Bronchial epithelial cell (primary cell): ENCODE data around the gene HERC2. TPM values are rescaled to one million over a fixed set of nuclear protein-coding genes. Genes with fewer than 3 reads are reported as not detected.
"Not testable (repeated sequence)": the region's sequence is repeated elsewhere in the genome, so short reads cannot be mapped to it uniquely, and the experiment has no call there.

Experiments
- DNase-seq: peaks from one replicate; pipeline ENCODE4 v3.0.0-alpha.2; 2010; ENCODE audit warnings: low read depth
- FAIRE-seq: peaks from 2 replicates; lab custom pipeline; 2011; peaks lifted over from hg19 to GRCh38; lab: Jason Lieb, UNC
- H3K27me3 ChIP-seq: 2 replicates; pipeline ENCODE4 v1.5.1; 2011; ENCODE audit warnings: low read length; ENCODE audit not compliant: control insufficient read depth, insufficient read depth
- H3K36me3 ChIP-seq: 2 replicates; pipeline ENCODE4 v1.5.1; 2011; ENCODE audit warnings: low read length; ENCODE audit not compliant: control insufficient read depth, insufficient read depth
- H3K4me3 ChIP-seq: 2 replicates; pipeline ENCODE4 v1.5.1; 2011; ENCODE audit warnings: mild to moderate bottlenecking, low read depth, low read length, control low read depth
- total RNA-seq: library from RNA; depleted of rRNA; stranded (reverse); fragments of >200 nt; gene quantifications from 2 replicates; pipeline ENCODE4 v1.2.1, GENCODE V29; 2014
- TF ChIP-seq, protein P1 (sequence below): IDR thresholded peaks from 2 replicates; pipeline ENCODE4 v1.5.1; 2011; ENCODE audit warnings: mild to moderate bottlenecking, moderate library complexity, low read length, control low read depth, inconsistent platforms; ENCODE audit not compliant: insufficient read depth, severe bottlenecking

The HERC2 gene
- total RNA-seq, 1 donor from 2014 or later, result 22.6 TPM

DNA sequence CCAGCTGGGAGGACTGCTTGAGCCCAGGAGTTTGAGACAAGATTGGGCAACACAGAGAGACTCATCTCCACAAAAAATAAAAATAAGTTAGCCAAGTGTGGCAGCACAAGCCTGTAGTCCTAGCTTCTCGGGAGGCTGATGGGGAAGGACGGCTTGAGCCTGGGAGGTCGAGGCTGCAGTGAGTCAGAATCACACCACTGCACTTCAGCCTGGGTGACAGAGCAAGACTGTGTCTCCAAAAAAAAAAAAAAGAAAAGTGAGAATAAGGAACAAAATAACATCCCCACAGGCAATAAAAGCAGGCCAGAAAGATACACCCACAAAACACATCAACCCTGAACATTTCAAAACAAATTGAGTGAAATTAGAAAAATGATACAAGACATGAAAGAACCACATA, 174.2 kb downstream of the HERC2 start:
- Histone ChIP-seq H3K36me3 (peaks cover 8% of the 10 kb centered on the region), H3K27me3 (no peaks in the 10 kb centered on the region), H3K4me3 (no peak overlapping the region)
- TF ChIP-seq, protein P1, sequence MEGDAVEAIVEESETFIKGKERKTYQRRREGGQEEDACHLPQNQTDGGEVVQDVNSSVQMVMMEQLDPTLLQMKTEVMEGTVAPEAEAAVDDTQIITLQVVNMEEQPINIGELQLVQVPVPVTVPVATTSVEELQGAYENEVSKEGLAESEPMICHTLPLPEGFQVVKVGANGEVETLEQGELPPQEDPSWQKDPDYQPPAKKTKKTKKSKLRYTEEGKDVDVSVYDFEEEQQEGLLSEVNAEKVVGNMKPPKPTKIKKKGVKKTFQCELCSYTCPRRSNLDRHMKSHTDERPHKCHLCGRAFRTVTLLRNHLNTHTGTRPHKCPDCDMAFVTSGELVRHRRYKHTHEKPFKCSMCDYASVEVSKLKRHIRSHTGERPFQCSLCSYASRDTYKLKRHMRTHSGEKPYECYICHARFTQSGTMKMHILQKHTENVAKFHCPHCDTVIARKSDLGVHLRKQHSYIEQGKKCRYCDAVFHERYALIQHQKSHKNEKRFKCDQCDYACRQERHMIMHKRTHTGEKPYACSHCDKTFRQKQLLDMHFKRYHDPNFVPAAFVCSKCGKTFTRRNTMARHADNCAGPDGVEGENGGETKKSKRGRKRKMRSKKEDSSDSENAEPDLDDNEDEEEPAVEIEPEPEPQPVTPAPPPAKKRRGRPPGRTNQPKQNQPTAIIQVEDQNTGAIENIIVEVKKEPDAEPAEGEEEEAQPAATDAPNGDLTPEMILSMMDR, result no peak
- FAIRE-seq (no peak), DNase-seq (no peak)

DNA sequence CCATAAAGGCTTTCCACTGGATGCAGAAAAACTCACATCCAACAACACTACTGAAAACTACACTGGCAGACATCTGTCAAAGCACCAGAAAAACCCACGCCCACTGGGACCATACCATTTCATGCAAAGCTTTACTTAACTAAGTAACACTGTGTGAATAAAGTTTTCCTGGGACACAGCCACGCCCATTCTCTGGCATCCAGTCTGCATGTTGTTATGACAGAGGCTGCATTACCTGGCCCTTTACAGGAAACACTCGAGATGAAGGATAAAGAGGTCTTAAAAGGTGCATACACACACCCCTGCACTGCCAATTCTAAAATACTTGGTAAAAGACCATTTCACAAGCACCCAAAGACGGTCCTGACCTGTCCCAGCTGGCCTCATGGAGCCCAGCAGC, 176.6 kb downstream of the HERC2 start:
- H3K36me3 ChIP-seq, result peaks cover 11% of the 10 kb centered on the region
- H3K4me3 ChIP-seq, DNase-seq, H3K27me3 ChIP-seq: not testable (repeated sequence)
- peak; percentile 52 for FAIRE-seq

DNA sequence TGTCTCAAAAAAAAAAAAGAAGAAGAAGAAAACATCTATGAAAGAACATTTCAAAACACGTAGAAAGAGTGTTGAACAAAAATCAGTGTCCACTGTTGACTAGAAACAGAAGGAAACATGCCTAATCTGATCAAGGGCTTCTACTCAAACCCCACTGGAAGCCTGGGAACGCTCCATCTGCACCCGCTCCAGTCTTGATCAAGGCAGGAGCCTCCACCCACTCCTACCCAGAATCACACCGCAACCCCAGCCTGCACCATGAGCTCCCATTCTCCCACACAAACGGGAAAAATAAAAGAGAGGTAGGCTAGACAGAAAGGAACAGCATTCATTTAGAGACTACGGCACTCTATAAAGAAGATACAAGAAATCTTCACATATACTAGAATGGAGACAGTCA, 181.9 kb downstream of the HERC2 start:
- Histone ChIP-seq H3K36me3 (peaks cover 10% of the 10 kb centered on the region), H3K27me3 (no peaks in the 10 kb centered on the region), H3K4me3 (no peak overlapping the region)
- FAIRE-seq (no peak), DNase-seq (no peak)
- TF ChIP-seq, protein P1, result no peak

DNA sequence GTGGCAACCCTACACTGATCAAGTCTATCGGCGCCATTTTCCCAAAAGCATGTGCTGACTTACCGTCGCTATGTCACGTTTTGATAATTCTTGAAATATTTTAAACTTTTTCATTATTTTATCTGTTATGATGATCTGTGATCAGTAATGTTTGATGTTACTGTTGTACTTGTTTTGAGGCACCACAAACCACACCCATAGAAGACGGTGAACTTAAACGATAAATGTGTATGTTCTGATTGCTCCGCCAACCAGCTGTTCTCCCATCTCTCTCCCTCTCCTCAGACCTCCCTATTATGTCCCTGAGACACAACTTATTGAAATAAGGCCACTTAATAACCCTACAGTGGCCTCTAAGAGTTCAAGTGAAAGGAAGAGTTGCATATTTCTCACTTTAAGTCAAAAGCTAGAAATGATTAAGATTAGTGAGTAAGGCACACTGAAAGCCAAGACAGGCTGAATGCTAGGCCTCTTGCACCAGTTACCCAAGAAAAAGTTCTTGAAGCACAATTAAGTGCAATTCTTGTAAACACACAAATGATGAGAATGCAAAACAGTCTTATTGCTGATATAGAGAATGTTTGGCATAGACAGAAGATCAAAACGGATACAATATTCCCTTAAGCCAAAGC, 184.5 kb downstream of the HERC2 start:
- H3K4me3 ChIP-seq, DNase-seq: not testable (repeated sequence)

DNA sequence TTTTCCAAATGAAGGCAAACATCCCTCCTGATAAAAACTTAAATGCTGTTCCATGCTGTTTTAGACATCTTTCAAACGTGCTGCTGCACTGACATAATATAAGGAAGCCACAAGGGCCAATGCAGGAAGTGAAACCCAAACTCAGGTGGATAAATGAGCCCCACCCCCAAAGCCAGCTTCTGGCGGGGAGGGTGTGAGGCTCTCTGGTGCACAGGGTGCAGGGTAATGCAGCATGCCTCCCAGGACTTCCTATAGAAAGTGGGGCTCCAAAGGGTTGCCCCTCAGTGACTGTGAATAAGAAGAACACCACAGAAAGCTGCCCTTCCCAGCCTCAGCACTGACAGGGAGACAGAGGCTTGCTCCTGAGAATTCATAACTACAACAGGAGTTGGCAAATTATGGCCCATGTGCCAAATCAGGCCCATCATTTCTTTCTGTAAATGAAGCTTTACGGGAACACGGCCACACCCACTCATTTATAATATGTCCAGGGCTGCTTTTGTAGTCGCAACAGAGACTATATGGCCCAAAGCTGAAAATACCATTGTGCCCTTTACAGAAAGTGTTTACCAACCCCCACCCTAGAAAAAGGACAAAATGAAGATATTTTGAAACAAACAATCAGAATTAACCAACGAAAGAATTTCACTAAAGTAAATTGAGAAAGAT, 185.6 kb downstream of the HERC2 start:
- not testable (repeated sequence) for H3K27me3 ChIP-seq, DNase-seq, FAIRE-seq, H3K4me3 ChIP-seq, H3K36me3 ChIP-seq

More for the DNA sequence above, 184.5 kb downstream of the HERC2 start:
- H3K36me3 ChIP-seq, FAIRE-seq, H3K27me3 ChIP-seq: not testable (repeated sequence)

DNA sequence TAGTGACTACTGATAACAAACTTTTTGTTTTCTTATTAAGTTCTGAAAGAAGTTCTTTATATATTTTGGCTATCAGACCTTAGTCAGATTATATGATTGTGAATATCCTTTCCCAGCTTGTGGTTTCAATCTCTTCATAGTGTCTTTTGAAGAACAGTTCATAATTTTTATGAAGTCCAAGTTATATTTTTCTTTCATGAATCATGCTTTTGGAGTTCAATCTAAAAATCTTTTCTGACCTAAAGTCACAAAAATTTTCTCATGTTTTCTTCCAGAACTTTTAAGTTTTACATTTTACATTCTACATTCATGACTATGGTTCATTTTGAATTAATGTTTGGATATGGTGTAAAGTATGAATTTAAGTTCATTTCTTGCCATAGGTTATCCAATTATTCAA, 188.7 kb downstream of the HERC2 start:
- Histone ChIP-seq H3K27me3 (no peaks in the 10 kb centered on the region), H3K4me3 (no peak overlapping the region), H3K36me3 (peaks cover 8% of the 10 kb centered on the region)
- TF ChIP-seq, protein P1, result no peak
- DNase-seq (no peak), FAIRE-seq (no peak)

DNA sequence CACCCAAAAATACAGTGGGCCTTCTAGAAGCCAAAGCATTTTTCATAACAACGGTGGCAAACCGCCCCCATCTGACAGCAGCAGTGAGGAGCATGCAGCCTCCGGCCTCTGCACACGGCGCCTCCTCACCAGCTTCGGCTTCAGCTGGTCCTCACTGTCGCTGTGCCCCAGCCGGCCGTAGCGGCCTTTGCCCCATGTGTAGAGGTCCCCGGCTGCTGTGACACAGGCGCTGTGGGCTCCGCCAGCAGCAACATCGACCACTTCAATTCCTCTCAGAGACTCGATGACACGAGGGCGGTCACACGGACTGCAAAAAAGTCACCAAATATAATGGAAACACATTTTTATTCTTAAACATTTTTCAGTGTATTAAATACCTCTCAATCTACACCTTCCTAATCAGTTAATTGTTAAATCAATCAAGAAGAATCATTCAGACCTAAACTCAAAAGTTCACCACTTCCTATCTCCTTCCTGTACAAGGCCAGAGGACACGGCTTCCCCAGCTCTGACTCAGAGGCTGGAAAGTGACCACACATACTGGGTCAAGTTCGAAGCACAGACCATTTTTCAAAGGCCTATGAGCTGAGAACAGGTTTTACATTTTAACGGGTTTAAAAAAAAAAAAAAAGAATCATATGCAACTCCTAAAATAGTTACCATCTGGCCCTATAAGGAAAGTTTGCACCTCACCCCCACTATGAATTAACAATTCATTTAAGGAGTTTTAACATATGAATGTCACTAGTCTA, 189.3 kb downstream of the HERC2 start:
- Histone ChIP-seq H3K4me3 (no peak overlapping the region), H3K36me3 (peaks cover 8% of the 10 kb centered on the region), H3K27me3 (no peaks in the 10 kb centered on the region)
- DNase-seq, result no peak
- TF ChIP-seq, protein P1, result no peak
- FAIRE-seq, result no peak
